Activated CD4-positive, alpha-beta memory T cell treated with anti-CD3 and anti-CD28 coated beads, Interleukin-2, amount 10 ng/mL, durations not matched to agents 7 days and 5 days (primary cell): ENCODE data around the gene ACER2. TPM values are rescaled to one million over a fixed set of nuclear protein-coding genes. Genes with fewer than 3 reads are reported as not detected.

Source experiments
- CTCF ChIA-PET: fragments of 350-600 bp; sonication (Branson Sonifier 250); formaldehyde crosslinking; loops from one replicate; lab custom pipeline; 2021; ENCODE audit warnings: antibody characterized with exemption, inconsistent platforms; lab: Charles Lee
- POLR2A ChIA-PET: fragments of 350-600 bp; sonication (Branson Sonifier 250); formaldehyde crosslinking; loops from one replicate; lab custom pipeline; 2021; ENCODE audit warnings: antibody characterized with exemption; lab: Charles Lee
- DNase-seq: peaks from one replicate; pipeline ENCODE4 v3.0.0-alpha.2; 2020
- H3K27ac Mint-ChIP-seq: one replicate; pipeline ENCODE4 v1.8.0; 2021; ENCODE audit warnings: mild to moderate bottlenecking, mixed read lengths
- H3K27me3 Mint-ChIP-seq: one replicate; pipeline ENCODE4 v1.8.0; 2021; ENCODE audit warnings: mixed read lengths
- H3K36me3 Mint-ChIP-seq: one replicate; pipeline ENCODE4 v1.8.0; 2021; ENCODE audit warnings: low read depth, mixed read lengths
- H3K4me1 Mint-ChIP-seq: one replicate; pipeline ENCODE4 v1.8.0; 2021; ENCODE audit warnings: mixed read lengths
- H3K4me3 Mint-ChIP-seq: one replicate; pipeline ENCODE4 v1.8.0; 2021; ENCODE audit warnings: mild to moderate bottlenecking, mixed read lengths
- H3K9me3 Mint-ChIP-seq: one replicate; pipeline ENCODE4 v1.8.0; 2021; ENCODE audit warnings: mixed read lengths
- total RNA-seq, 2 experiments: library from RNA; stranded (reverse); gene quantifications; one replicate each; pipeline ENCODE4 v1.2.3, GENCODE V29; 2021

Gene ACER2
- total RNA-seq, 2 experiments from 2014 or later = 3.2 to 3.3 TPM

DNA sequence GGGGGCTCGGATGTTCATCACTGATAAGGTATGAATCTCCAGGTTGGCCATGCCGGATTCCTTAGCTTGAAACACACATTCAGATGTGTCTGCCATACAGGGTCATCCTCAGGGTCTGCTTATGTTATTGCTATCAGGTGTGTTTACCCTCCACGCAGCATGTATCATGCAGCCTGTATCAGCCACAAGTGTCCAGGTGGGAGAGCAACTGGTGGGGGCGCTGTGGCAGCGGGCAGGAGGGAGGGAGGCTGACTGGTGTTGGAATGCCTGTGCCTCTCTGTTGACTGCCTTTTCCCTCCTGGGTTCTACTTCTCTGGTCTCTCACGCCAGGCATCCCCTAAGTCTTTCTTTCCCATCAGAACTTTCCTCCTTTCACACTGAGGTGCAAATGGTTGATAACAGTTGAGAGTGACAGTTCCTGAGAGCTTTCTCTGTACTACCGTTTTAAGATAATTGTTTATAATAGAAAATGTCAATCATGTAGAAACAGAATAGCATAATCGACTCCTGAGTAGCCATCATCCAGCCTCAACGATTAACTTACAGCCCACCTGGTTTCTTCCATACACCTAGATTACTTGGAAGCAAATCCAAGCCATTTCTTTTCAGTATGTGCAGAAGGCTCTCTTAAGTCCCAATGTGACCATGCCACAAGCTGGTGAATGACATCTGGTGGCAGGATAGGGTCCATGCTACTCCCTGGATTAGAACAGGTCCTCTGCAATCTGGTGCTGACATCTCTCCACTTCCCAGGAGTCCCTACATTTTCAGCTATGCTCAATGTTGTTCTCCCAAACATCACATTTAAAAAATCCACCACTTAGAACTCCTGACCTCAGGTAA, 86.6 kb downstream of the ACER2 start:
- no peaks in the 10 kb centered on the region for H3K36me3 Mint-ChIP-seq
- no peak overlapping the region for H3K4me3 Mint-ChIP-seq
- peaks cover 10% of the 10 kb centered on the region for H3K4me1 Mint-ChIP-seq
- no peaks in the 10 kb centered on the region for H3K9me3 Mint-ChIP-seq
- ChIA-PET POLR2A (no interaction called here), CTCF (no interaction called here)
- peaks cover 9% of the 10 kb centered on the region for H3K27me3 Mint-ChIP-seq
- DNase-seq = no peak
- H3K27ac Mint-ChIP-seq = no peak overlapping the region

DNA sequence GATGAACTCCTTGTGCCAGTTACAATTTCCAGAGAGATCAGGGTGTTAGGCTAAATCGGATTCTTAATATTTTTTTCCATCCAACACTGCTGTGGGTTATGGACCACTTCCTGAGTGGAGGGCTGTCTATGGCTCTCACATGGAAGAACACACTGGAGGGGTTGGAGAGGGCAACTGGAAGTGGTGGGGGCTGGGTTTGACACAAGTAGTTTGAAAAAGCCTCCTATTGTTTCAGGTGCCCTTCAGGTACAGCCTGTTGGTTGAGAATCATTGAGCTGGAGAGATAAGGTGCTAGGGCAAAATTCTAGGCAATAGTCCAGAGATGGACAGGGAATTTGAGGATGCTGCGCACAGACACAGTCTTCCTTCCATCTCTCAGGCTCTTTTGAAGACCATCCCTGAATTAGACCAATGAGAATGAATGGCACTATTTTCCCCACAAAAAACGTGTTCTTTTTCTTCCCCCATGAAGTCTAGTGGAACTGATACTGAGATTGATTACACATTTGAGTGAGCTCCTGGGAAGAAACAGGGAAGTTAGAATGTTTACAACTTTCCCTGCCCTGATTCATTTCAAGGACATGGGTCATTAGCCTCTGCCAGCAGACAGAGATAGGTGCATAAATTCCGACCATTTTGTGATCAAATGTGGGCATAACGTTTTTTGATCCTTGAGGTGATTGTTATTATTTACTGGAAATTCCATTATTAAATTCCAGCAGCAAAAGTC, 87.7 kb downstream of the ACER2 start:
- DNase-seq = no peak
- no peak overlapping the region for H3K27ac Mint-ChIP-seq
- H3K4me3 Mint-ChIP-seq = no peak overlapping the region
- peaks cover 10% of the 10 kb centered on the region for H3K4me1 Mint-ChIP-seq
- CTCF ChIA-PET = no interaction called here
- POLR2A ChIA-PET = no interaction called here
- peaks cover 16% of the 10 kb centered on the region for H3K27me3 Mint-ChIP-seq
- no peaks in the 10 kb centered on the region for H3K36me3 Mint-ChIP-seq
- no peaks in the 10 kb centered on the region for H3K9me3 Mint-ChIP-seq

DNA sequence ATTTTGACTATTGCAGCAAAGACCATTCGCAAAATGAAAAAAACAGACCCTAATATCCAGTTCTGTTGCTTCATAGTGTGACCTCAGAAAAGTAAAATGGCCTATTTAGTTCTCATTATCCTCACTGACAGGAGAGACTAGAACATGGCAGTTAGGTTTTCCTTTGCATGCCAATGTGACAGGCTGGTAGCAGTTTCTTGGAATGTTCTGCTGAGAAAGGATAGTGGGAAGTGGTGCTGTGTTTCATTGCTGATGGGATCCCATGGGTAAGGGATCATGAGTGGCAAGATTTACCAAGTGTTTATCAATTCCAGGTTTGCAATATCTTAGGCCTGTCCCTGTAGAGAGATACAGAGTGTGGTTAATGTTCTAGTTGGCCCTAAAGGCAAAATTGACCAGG, 88.5 kb downstream of the ACER2 start:
- DNase-seq = no peak
- ChIA-PET POLR2A (no interaction called here), CTCF (interaction anchor here (1.8 kb wide), 1 partner anchor 32 kb away, joined by 4 read pairs; no protein-coding TSS in a partner anchor)
- no peak overlapping the region for H3K4me3 Mint-ChIP-seq
- H3K36me3 Mint-ChIP-seq = no peaks in the 10 kb centered on the region
- H3K27ac Mint-ChIP-seq = no peak overlapping the region
- peaks cover 21% of the 10 kb centered on the region for H3K27me3 Mint-ChIP-seq
- H3K4me1 Mint-ChIP-seq = peaks cover 10% of the 10 kb centered on the region
- H3K9me3 Mint-ChIP-seq = no peaks in the 10 kb centered on the region

DNA sequence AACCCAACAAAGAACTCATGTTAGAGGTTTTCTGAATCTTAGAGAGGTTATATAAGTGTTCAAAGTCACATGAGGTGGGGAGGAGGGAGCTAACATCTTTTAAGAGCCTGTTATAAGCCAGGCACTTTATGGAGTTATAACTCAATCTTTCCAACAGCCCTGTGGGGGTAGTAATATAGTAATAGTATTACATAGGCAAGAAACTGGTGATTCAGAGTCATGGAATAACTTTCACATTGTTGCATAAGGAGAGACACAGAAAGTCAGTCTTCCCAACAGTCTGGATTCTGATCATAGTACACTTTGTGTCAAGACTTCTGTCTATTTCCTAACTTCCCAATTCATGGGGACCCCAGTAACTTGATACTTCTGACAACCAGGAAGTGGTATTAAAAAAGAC, 89.2 kb downstream of the ACER2 start:
- CTCF ChIA-PET = interaction anchor here (1.8 kb wide), 1 partner anchor 33 kb away, joined by 4 read pairs; no protein-coding TSS in a partner anchor
- Mint-ChIP-seq H3K27me3 (peaks cover 23% of the 10 kb centered on the region), H3K4me1 (peaks cover 6% of the 10 kb centered on the region), H3K4me3 (no peak overlapping the region), H3K27ac (no peak overlapping the region), H3K9me3 (no peaks in the 10 kb centered on the region), H3K36me3 (no peaks in the 10 kb centered on the region)
- POLR2A ChIA-PET = no interaction called here
- no peak for DNase-seq

Other genes starting within 250 kb of the ACER2 start
- 10 to 100 TPM; 47.1 to 52.2 TPM for gene DENND4C, start 178.3 kb upstream of the ACER2 start, total RNA-seq
- gene RPS6, start 28.8 kb upstream of the ACER2 start, total RNA-seq = 1,000 to 10,000 TPM; 2,001 to 2,049 TPM